GM12891 (cell line): ENCODE data around the gene MYO15B.
"Not testable (repeated sequence)": the region's sequence is repeated elsewhere in the genome, so short reads cannot be mapped to it uniquely, and the experiment has no call there.

Experiments used
- POLR2A ChIP-seq: IDR thresholded peaks from 2 replicates; pipeline ENCODE4 v1.6.1; 2011; ENCODE audit warnings: low read depth, low read length, control low read depth
- POLR2AphosphoS5 ChIP-seq: IDR thresholded peaks from 2 replicates; pipeline ENCODE4 v1.6.1; 2011; ENCODE audit warnings: low read depth, low read length, control low read depth
- TAF1 ChIP-seq: IDR thresholded peaks from 2 replicates; pipeline ENCODE4 v1.6.1; 2011; ENCODE audit warnings: low read depth, low read length, control low read depth

DNA sequence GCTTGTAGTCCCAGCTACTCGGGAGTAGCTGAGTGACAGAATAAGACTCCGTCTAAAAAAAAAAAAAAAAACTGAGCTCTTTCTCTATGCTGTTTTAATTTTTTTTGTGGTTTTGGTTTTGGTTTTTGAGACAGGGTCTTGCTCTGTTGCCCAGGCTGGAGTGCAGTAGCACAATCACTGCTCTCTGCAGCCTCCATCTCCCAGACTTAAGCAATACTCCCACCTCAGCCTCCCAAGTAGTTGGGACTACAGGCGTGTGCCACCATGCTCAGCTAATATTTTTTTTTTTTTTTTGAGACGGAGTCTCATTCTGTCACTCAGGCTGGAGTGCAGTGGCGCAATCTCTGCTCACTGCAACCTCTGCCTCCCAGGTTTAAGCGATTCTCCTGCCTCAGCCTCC is 4.4 kb upstream of the MYO15B start:
- TF ChIP-seq TAF1, POLR2A, POLR2AphosphoS5: not testable (repeated sequence)
